ENCODE results near the gene TRDN. TPM values are rescaled to one million over a fixed set of nuclear protein-coding genes. Genes with fewer than 3 reads are reported as not detected.

TRDN gene
- total and polyA plus RNA-seq, 4 donors, result 0.04 to 0.11 (median 0.05) TPM; not detected in 1

- H3K36me3 ChIP-seq (ENCODE audit: control insufficient read depth in 4 of 4, insufficient read depth in 4 of 4, low read length in 4 of 4), result no peaks in the 10 kb centered on the region
- H3K27me3 ChIP-seq (ENCODE audit: control insufficient read depth in 3 of 3, insufficient read depth in 3 of 3, low read length in 2 of 3), result no peaks in the 10 kb centered on the region
- no peak overlapping the region for H3K27ac ChIP-seq (ENCODE audit: low read depth in 1 of 2, low read length in 1 of 2)
- TF ChIP-seq, protein P1, sequence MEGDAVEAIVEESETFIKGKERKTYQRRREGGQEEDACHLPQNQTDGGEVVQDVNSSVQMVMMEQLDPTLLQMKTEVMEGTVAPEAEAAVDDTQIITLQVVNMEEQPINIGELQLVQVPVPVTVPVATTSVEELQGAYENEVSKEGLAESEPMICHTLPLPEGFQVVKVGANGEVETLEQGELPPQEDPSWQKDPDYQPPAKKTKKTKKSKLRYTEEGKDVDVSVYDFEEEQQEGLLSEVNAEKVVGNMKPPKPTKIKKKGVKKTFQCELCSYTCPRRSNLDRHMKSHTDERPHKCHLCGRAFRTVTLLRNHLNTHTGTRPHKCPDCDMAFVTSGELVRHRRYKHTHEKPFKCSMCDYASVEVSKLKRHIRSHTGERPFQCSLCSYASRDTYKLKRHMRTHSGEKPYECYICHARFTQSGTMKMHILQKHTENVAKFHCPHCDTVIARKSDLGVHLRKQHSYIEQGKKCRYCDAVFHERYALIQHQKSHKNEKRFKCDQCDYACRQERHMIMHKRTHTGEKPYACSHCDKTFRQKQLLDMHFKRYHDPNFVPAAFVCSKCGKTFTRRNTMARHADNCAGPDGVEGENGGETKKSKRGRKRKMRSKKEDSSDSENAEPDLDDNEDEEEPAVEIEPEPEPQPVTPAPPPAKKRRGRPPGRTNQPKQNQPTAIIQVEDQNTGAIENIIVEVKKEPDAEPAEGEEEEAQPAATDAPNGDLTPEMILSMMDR (IDR thresholded peaks at IDR 0.05; ENCODE audit: control extremely low read depth, extremely low read depth), result no peak
- ATAC-seq (ENCODE audit: insufficient read depth, low FRiP score) (no peak), DNase-seq (no peak)
- no peak overlapping the region for H3K4me3 ChIP-seq
- H3K9ac ChIP-seq (ENCODE audit: insufficient read depth in 1 of 2, low read length in 2 of 2), result no peak overlapping the region
- H3K4me1 ChIP-seq (ENCODE audit: control insufficient read depth in 5 of 5, insufficient read depth in 5 of 5, low read length in 5 of 5), result no peaks in the 10 kb centered on the region
- no peaks in the 10 kb centered on the region for H3K9me3 ChIP-seq (ENCODE audit: control insufficient read depth in 4 of 4, insufficient read depth in 3 of 4, low read length in 3 of 4)
Measured at GRCh38 chr6:123434186-123434585, 202.6 kb downstream of the TRDN start.

- TF ChIP-seq, protein P1 (IDR thresholded peaks at IDR 0.05; ENCODE audit: control extremely low read depth, extremely low read depth), result no peak
- H3K27ac ChIP-seq (ENCODE audit: low read depth in 1 of 2, low read length in 1 of 2), result no peak overlapping the region
- DNase-seq (no peak), ATAC-seq (ENCODE audit: insufficient read depth, low FRiP score) (no peak)
- H3K36me3 ChIP-seq (ENCODE audit: control insufficient read depth in 4 of 4, insufficient read depth in 4 of 4, low read length in 4 of 4), result no peaks in the 10 kb centered on the region
- no peaks in the 10 kb centered on the region for H3K4me1 ChIP-seq (ENCODE audit: control insufficient read depth in 5 of 5, insufficient read depth in 5 of 5, low read length in 5 of 5)
- 58 to 73% methylated on average over 3 of the region's 3 CpGs for WGBS, 2 donors
- no peak overlapping the region for H3K9ac ChIP-seq (ENCODE audit: insufficient read depth in 1 of 2, low read length in 2 of 2)
- no peak overlapping the region for H3K4me3 ChIP-seq
- no peaks in the 10 kb centered on the region for H3K9me3 ChIP-seq (ENCODE audit: control insufficient read depth in 4 of 4, insufficient read depth in 3 of 4, low read length in 3 of 4)
- no peaks in the 10 kb centered on the region for H3K27me3 ChIP-seq (ENCODE audit: control insufficient read depth in 3 of 3, insufficient read depth in 3 of 3, low read length in 2 of 3)
Measured at GRCh38 chr6:123430970-123431369, 205.8 kb downstream of the TRDN start.

DNA sequence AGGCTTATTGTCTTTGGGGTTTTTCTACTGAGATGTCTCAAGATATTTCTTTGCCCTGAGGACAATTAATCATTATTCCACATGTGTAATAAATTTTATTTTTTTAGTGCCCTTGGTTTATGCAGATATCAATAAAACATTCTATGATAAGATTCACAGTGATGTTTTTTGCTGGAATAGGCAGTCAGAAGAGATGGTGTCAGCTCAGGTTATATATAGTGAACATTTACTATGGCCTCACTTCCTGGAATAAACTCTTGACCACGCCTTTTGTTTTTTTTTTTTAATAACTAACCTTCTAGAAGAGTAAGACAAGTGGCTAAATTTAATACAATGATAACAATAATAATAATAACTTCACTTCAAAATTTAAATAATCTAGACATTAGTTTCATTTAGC, 209.7 kb downstream of the TRDN start:
- H3K27me3 ChIP-seq (ENCODE audit: control insufficient read depth in 3 of 3, insufficient read depth in 3 of 3, low read length in 2 of 3), result no peaks in the 10 kb centered on the region
- no peaks in the 10 kb centered on the region for H3K36me3 ChIP-seq (ENCODE audit: control insufficient read depth in 4 of 4, insufficient read depth in 4 of 4, low read length in 4 of 4)
- DNase-seq (no peak), ATAC-seq (ENCODE audit: insufficient read depth, low FRiP score) (no peak)
- no peak overlapping the region for H3K4me3 ChIP-seq
- no peak overlapping the region for H3K27ac ChIP-seq (ENCODE audit: low read depth in 1 of 2, low read length in 1 of 2)
- no peak overlapping the region for H3K9ac ChIP-seq (ENCODE audit: insufficient read depth in 1 of 2, low read length in 2 of 2)
- H3K4me1 ChIP-seq (ENCODE audit: control insufficient read depth in 5 of 5, insufficient read depth in 5 of 5, low read length in 5 of 5), result no peaks in the 10 kb centered on the region
- TF ChIP-seq, protein P1 (IDR thresholded peaks at IDR 0.05; ENCODE audit: control extremely low read depth, extremely low read depth), result no peak
- 77% methylated on average over 1 of the region's 1 CpG for WGBS, 2 donors
- no peaks in the 10 kb centered on the region for H3K9me3 ChIP-seq (ENCODE audit: control insufficient read depth in 4 of 4, insufficient read depth in 3 of 4, low read length in 3 of 4)

GRCh38 chr6:123423130-123423529, 213.6 kb downstream of the TRDN start:
- DNase-seq (no peak), ATAC-seq (ENCODE audit: insufficient read depth, low FRiP score) (no peak)
- no peak overlapping the region for H3K27ac ChIP-seq (ENCODE audit: low read depth in 1 of 2, low read length in 1 of 2)
- H3K9ac ChIP-seq (ENCODE audit: insufficient read depth in 1 of 2, low read length in 2 of 2), result no peak overlapping the region
- H3K4me1 ChIP-seq (ENCODE audit: control insufficient read depth in 5 of 5, insufficient read depth in 5 of 5, low read length in 5 of 5), result peaks cover 0 to 2% (median 0%) of the 10 kb centered on the region in 5 donors
- H3K9me3 ChIP-seq (ENCODE audit: control insufficient read depth in 4 of 4, insufficient read depth in 3 of 4, low read length in 3 of 4), result no peaks in the 10 kb centered on the region
- 74 to 91% methylated on average over 1 of the region's 1 CpG for WGBS, 2 donors
- TF ChIP-seq, protein P1 (IDR thresholded peaks at IDR 0.05; ENCODE audit: control extremely low read depth, extremely low read depth), result no peak
- no peak overlapping the region for H3K4me3 ChIP-seq
- no peaks in the 10 kb centered on the region for H3K27me3 ChIP-seq (ENCODE audit: control insufficient read depth in 3 of 3, insufficient read depth in 3 of 3, low read length in 2 of 3)
- no peaks in the 10 kb centered on the region for H3K36me3 ChIP-seq (ENCODE audit: control insufficient read depth in 4 of 4, insufficient read depth in 4 of 4, low read length in 4 of 4)

Measured in lung (tissue), 12 donors.